ENCODE data around the gene KDM2B.

DNA sequence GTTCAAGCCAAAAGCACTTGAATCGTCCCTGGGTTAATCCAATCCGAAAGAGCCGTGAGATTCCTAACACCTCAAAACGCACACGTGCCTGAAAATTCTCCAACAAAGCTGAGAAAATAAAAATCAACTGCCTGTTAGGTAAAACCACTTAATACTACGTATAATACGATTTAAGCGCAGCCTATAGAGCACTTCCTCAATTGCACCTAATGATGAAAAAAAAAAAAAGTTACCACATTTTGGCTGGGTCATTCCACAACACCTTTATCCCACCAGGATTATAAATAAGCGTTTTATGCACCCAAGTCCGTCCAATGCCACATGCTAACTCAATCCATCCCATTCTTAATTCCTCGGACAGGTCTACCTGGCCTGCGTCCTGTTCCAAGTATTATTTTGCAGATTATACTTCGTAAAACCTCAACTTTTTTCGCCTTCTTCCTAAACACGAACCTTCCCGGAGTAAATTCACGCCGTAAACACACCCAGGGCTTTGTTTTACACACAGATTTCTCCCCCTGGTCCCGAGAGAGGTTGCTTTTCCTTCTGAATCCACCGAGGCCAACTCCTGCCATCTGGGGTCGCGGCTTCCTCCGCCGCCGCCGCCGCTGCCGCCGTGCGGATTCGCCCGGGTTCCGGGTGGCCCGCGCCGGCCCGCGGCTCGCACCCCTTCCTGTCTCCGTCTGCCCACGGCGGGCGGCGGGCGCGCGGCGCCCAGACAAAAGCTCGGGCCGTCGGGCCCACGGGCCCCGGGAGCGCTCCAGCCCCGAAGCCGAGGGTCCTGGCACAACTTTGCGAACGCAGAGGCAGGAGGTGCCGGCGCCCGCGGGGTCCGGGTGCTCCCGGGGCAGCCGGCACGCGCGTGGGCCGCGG is 114.7 kb downstream of the KDM2B start:
- TF ChIP-seq, protein P1, sequence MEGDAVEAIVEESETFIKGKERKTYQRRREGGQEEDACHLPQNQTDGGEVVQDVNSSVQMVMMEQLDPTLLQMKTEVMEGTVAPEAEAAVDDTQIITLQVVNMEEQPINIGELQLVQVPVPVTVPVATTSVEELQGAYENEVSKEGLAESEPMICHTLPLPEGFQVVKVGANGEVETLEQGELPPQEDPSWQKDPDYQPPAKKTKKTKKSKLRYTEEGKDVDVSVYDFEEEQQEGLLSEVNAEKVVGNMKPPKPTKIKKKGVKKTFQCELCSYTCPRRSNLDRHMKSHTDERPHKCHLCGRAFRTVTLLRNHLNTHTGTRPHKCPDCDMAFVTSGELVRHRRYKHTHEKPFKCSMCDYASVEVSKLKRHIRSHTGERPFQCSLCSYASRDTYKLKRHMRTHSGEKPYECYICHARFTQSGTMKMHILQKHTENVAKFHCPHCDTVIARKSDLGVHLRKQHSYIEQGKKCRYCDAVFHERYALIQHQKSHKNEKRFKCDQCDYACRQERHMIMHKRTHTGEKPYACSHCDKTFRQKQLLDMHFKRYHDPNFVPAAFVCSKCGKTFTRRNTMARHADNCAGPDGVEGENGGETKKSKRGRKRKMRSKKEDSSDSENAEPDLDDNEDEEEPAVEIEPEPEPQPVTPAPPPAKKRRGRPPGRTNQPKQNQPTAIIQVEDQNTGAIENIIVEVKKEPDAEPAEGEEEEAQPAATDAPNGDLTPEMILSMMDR (IDR thresholded peaks at IDR 0.05; ENCODE audit: low read depth, low read length) = no peak
- TF ChIP-seq EZH2phosphoT487 (IDR thresholded peaks at IDR 0.05; ENCODE audit: low read depth) = no peak

All from OCI-LY3 (cell line).